HG03097 (cell line): Measurements from ENCODE around the gene GPC6.

Experiments used
- ATAC-seq: cut with Tn5 transposase; IDR thresholded peaks from one replicate; pipeline ENCODE4 v1.9.1; 2021; ENCODE audit not compliant: unreplicated experiment, low FRiP score

Gene GPC6

DNA sequence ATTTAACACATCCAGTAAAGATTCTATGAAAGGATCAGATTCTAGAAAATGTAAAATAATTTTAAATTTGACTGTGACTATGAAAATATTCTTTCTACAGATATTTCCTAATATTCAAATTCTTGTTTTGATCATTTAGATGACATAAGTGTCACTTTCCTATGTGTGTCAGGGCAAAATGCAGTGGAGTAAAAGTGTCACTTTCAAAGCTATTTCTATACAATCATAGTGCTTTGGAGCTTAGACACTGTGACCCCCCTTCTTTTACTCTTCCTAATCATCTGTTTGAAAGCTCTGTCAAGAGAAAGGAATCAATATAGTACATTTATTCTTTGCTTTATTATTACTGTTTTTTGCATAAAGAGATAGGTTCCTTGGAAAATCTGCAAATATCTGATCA, 760.9 kb downstream of the GPC6 start:
- ATAC-seq, result no peak

DNA sequence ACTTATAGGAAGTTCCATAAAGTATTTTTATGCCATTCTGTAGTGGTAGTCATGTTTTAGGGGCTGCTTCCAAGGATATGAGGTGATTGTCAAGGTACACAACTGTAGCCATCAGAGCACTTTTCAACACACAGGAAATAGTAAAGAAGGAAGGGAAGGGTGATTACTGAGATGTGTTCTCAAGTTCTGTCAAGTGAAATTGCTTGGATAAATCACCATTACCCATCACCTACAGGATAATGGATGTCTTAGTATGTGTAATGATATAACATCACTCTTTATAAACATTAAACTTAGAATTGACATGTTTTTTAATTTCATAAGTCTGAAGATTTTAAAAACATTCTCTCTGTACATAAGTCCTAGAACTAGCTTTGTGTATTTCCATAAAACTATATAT, 765.0 kb downstream of the GPC6 start:
- ATAC-seq, result no peak

DNA sequence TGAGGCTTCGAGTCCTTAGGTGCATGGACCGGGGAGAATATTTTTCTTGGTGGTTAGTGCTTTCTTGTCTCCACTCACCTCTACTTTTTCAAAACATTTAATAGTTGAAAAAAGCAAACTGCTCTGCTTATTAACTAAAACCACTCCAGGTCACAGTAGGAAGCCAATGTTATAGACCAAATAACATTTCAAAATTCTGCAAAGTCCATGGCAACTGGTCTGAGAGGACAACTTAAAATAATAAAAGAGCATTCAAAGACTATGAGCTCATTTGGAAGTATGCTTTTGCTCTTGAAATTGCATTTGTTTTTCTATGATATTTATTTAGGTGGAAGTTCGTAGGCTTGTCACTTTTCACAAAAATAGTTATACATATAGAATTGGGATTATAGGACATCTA, 769.9 kb downstream of the GPC6 start:
- ATAC-seq, result no peak

DNA sequence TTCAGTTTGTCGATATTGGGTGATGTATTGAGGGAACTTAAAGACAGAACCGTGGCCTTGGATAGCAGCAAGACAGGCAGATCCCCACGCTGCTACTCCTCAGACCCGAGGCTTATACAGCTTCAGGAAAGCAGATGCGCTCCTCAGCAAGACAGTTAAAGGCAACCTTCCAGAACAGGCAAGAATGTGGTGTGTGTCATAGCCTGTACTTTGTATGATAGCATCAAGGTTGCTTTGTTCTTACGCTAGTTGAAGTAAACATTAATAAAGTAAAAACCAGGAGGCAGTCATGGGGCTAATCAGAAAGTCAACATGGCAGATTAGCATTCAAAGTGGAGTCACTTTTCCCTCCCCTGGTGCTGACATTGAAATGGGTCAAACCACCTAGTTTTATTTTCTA, 779.7 kb downstream of the GPC6 start:
- ATAC-seq, result no peak

DNA sequence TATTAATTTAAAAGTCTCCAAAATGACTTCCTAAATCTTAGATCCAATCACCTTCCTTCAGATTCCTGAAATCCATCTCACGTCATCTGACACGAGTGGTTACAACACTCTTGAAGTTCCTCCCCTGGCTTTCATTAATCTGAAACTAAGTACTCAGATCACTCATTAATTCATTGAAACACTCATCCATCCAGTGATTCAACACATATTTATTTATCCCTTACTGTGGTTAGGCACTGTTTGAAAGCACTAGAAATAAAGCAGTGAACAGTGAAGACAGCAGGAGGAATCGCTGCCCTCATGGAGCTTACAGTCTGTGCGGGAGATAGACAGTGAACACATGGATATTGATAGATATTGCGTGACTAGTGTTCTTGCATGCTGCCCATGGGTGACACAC, 780.5 kb downstream of the GPC6 start:
- ATAC-seq, result no peak

DNA sequence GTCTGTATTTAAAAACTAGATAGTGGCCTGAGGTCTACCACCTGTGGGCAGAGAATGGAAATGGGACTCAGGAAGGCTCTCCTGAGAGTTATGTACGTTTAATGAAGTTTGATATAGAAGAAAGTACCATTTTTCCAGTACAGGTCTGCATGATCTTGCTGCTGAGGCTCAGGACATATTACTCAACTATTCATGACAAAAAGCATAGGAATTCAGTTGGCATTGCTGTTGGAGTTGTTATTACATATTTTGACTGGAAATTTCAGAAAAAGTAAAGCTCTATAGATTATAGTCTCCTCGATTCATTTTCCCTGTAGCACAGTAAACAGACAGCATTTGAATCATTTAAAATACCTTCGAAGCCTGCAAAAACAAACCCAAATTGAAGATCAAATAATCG, 783.1 kb downstream of the GPC6 start:
- no peak for ATAC-seq

DNA sequence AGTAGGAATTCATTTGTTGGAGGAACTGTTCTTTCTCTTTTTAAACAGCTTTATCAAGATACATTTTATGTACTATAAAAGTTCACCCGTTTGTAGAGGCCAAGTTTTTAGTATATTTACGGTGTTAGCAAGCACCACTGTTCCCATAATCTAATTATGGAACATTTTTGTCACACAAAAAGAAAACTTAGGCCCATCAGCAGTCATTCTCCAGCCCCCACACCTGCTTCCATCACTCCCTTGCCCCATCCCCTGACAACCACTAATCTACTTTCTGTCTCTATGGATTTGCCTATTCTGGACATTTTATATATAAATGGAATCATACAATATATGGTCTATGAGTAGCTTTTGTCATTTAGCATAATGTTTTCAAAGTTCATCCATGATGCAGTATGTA, 787.9 kb downstream of the GPC6 start:
- ATAC-seq, result no peak

DNA sequence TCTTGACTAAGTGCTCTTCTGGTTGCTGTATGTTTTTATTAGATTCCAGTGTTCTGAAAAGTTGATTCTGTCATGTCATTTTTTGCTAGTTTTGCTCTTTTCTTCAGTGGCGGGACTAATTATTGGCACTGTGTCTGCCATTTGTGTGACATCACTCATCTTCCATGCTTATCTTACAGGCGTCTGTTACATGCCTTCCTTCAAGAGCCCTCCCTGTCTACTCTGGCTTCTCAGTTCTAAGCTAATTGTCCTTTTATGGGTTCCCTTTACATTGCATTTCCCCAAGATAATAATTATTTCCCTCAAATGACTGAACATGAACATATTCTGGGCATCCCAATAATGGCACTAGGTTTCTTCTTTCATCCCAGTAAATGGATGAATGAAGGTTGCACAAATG, 793.8 kb downstream of the GPC6 start:
- no peak for ATAC-seq

DNA sequence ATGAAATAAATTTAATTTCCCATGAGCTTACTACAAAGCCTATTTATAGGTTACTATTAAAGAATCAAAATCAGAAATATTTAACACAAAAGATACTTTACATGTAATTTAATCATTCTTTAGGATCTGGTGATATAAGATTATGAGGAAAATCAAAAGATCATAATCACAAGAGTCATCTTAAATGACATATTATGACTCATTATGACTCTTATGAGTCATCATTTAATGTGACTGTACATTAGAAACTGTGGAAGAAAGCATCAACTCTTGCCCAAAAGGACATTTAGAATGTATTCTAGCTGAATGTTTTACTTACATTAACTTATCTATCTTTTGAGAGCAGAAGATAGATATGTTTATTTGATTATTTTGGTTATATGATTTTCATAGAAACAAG, 794.2 kb downstream of the GPC6 start:
- ATAC-seq, result no peak

DNA sequence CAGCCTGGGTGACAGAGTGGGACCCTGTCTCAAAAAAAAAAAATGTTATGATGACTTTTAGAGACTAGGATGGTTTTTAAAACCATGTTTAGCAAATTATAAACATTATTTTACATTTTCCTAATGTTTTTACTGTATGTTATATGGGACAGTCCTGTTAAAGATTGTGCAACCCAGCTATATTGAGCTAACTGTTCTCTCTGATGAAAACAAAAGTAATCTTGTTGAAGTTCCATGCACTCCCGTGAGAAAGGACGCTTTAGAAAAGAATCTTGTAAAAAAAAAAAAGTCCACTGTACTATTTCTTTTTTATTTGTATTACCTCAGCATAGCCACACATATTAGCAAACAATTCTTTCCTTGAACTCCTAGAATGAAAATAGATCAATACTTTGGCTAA, 801.6 kb downstream of the GPC6 start:
- ATAC-seq, result no peak

DNA sequence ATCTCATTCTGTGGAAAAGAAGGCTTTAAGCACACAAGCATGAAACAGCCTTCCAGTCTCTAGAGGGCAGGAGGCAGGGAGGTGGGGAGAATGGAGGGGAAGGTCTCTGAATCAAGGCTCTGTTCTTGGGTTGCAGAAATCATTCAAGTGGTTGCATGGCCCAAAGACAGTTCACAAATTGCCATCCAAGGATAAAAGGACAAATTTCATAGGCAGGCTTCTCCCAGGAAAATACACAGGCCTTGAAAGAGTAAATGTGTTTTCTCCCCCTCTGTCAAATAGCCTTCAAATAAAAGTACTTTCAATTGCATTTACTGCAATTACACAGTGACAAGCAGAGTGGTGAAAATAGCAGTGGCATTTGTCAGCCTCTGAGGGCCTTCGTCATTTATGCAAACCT, 802.0 kb downstream of the GPC6 start:
- no peak for ATAC-seq

DNA sequence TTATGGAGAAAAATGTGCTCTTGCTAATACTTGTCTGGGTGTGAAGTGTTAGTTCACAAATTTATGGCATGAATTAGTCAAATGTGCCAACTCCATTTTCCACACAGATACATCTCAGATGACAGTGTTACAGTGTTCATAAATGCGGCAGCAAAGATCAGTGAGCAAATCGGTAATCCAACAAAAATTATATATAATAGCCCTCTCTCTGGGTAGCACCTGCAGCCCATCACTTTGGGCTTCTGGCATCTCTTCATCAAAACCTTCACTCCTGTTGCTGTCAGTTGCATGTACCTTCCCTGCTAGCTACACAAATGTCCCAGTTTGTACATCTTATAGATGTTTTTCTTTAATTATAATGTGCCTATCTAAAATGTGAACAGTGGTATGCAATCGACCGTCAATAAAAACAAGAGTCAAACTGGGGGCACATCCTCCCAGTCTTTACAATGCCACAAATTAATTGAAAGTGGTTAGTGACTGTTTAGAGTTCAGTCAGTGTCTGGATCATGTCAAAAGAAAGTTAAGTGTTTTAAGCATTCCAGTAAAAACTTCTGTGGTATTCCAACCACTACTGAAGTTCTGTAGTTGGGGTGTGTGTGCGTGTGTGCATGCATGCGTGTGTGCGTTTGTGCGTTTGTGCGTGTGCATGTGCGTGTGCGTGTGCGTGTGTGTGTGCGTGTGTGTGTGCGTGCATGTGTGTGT, 804.0 kb downstream of the GPC6 start:
- ATAC-seq, result no peak

DNA sequence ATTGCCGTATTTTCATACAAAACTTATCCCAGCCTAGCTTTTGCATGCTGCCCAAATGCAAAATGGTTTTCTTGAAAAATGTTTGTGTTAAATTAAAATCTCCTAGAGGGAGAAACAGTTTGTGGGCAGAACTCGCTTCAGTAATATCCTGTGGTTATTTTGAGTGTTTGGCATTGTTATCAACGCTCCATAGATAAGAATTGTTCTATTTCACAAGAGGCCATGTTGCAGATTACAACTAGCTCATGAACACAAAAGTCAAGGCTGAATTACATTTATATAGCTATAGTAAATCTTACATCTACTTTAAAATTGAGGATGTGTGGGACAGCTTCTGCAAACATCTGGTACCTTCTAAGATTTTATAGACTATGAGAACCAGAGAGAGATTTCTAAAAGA, 805.0 kb downstream of the GPC6 start:
- no peak for ATAC-seq

DNA sequence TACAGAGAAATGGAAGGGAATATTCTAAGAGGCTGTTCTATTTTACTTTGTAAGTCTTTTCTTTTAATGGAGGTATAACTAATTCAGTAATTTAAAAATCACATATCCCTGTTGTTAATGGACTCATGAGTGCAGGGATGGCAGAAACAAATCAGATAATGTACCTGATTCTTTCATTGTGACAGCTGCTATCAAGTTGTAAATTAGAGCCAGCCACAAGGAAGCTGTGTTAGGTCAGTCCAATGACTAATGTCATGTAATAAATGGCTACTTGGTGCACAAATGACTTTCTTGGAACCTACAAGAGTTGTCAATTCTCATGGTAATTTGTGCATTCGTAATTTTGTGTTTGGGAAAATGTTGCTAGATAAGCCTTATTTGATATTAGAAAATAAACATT, 806.5 kb downstream of the GPC6 start:
- ATAC-seq, result no peak

DNA sequence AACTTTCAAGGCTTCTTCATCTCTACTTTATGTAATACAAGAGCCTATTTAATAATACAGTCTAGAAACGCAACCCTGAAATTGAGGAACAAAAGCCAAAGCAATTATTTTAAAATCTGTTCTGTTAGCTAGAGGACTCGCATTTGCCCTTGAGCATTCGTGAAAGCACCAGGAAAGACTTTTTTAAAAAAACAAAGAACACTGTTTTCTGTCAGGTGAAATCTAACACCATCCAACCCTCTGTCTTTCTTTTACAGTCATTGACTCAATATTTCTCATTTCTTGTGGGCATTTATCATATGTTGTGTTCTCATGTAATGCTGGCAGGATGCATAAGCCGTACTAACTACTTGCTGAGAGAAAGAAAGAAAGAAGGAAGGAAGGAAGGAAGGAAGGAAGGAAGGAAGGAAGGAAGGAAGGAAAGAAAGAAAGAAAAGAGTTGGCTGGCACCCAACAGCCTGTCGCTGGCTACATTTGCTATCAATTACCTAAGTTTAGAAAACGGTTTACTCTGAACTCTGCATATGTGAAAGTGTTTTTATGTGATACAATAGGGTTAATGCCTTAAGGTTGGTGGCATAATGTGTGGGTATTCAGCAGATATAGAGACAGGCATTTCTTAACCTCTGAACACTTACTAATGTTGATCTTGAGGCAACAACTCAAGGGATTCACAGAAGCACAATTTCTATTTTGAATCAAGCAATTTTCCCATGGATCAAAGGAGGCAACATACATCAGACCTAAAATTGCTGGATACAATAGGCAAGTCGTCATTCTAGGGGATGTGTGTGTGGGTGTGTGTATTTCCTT, 807.4 kb downstream of the GPC6 start:
- no peak for ATAC-seq

DNA sequence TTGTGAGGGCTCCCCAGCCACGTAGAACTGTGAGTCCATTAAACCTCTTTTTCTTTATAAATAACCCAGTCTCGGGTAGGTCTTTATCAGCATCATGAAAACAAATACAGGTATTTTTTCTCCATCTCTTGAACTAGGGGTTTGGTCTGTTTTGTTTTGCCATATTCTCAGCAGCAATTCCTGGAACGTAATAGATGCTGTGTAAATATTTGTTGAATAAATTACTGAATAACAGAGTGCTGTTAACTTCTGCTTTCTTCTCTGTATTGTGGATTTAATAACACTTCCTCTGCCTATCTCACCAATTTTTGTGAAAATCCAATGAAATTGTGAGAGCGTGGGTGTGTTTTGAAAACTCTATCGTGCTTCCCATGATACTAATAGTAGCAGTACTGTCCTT, 823.4 kb downstream of the GPC6 start:
- ATAC-seq, result no peak

DNA sequence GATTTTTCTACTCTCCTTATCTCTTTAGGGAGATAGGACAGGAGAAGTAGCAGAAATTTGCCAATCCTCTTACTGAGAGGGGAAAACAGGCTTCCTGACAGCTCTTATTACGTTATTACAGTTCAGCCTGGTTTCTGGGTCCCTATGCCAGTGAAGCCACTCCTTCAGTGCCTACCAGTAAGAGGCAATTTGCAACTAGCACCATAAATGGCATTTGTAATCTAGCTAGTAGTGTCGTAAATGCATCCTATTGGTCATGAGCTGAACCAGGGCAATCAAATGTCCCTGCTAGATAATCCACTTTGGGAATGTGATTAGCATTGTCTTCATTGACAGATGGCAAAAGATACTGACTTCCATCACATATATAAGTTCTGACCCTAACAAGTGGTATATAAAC, 824.1 kb downstream of the GPC6 start:
- no peak for ATAC-seq

DNA sequence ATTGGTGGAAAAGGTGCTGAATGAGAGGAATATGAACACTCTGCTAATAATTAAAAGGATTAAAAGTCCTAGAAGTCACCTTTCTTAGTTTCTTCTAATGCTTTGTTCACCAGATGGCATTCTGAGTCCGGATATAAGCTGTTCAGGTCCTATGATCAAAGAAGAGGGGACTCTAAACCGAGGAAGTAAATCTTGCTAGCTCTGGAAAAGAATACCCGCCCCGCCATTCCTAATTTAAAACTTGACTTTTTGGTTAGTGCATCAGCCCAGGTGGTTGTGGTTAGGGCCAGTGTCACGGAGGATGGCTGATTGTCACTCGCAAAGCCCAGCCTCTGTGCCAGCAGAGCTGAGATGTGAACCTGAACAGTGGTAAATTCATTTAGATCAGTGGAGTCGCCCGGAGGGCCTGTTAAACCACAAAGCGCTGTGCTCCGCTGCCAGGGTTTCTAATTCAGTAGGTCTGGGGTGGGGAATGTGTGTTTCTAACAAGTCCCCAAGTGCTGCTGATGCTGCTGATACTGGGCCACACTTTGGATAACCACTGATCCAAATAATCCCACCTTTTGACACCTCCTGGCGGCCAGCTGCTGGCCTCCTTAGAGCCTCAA, 827.5 kb downstream of the GPC6 start:
- no peak for ATAC-seq

DNA sequence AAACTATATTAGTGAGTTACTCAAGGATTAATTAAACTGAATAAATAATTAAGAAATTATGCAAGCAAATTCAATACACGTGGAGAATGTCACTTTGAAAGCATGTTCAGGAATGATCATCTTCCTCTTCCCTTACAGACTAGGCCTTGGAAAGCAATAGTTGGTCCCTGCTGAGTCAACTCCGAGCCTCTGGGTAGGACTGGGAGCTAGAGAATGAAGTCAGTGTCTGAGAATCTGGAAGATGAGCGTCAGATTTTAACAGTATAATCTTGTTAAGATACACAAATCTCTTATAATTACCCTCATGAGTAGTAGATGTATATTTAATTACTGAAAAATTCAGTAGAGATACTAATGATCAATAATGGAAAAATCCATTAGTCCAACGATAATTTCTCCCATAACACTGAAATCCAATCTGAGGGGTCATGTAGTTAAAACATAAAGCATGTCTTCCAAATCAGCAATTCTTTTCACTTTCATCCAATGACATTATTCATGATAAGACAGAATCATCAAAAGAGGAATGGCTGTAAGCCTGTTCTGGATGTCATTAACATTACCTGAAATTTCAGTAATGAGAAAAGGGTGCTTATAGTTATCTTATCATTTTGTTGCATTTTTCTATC, 829.9 kb downstream of the GPC6 start:
- no peak for ATAC-seq

DNA sequence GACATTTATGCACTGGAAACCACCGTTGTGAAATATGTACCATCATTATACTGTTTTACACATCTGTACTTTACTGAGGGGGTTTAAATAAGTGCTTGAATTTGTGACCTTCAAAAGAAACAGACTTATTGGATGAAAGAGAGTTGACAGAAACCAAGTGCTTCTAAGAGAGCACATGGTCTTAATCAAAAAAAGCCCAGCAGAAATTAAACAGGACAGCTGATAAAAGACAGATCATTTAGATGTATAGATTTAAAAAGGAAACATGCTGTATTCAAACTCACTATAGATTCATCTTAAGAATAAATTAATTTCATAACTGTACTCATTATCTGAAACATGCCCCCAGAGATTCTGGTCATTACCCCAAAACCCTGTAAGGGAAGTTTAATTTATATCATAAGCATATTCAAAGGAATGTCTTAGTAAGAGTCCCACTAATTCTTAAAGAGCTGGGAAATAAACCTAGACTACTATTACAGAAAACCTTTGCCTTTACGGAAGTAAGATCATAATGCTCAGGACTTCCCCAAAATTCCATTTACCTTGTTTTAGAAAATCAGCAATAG, 831.1 kb downstream of the GPC6 start:
- no peak for ATAC-seq

DNA sequence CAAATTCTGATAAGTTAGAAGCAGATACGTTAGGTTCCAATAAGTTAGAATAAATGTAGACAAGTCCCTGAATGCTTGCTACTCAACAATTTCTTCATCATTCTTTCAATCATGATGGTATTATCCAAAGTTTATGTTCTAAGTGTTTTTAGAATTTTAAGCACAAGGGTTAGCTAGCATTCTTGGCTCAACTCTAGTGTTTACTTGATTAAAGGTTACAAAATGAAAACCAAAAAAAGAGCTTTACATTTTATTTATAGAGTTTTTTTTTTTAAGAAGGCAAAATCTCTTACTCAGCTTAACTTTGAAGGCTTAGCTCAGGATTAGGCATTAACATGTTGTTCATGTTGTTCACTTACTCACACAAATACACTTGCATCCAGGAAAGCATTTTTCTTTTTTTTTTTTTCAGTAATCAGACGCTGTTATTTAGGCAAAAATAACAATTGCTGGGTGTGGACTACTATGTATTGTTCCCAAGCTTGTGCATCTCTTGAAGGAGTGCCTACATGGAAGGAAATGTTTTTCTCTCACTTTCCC, 832.3 kb downstream of the GPC6 start:
- no peak for ATAC-seq
